Karpas-422 (cell line): Measurements from ENCODE around the gene PKMYT1. TPM values are rescaled to one million over a fixed set of nuclear protein-coding genes. Genes with fewer than 3 reads are reported as not detected.

ENCODE experiments used
- small RNA-seq: library from RNA; depleted of rRNA; stranded (forward); fragments of <200 nt; gene quantifications from one replicate; pipeline ENCODE3, GENCODE V24; 2014
- total RNA-seq: library from RNA; depleted of rRNA; stranded (reverse); fragments of >200 nt; shearing (Covaris generic); gene quantifications from 2 replicates; pipeline ENCODE4 v1.2.3, GENCODE V29; 2014; ENCODE audit warnings: low replicate concordance; rRNA removed

PKMYT1 gene
- total RNA-seq, 1 experiment from 2014 or later = 17.6 TPM

Small RNA genes within 50 kb of the gene (small RNA-seq; reads per million reads assigned to genes)
- not detected for gene LINC00514

Other genes starting within 250 kb of the PKMYT1 start
- gene SRRM2, start 227.8 kb downstream of the PKMYT1 start, total RNA-seq = 127 and 133 TPM in 2 replicates
- gene ELOB, start 203.2 kb downstream of the PKMYT1 start, total RNA-seq = 336 and 358 TPM in 2 replicates
- gene PRSS33, start 192.9 kb downstream of the PKMYT1 start, total RNA-seq = not detected in 2 replicates
- not detected in 2 replicates for gene PRSS41, start 182.0 kb downstream of the PKMYT1 start, total RNA-seq
- not detected in 2 replicates for gene PRSS21, start 163.2 kb downstream of the PKMYT1 start, total RNA-seq
- not detected in 2 replicates for gene ZG16B, start 150.1 kb downstream of the PKMYT1 start, total RNA-seq
- not detected in 2 replicates for gene PRSS22, start 122.3 kb downstream of the PKMYT1 start, total RNA-seq
- 63.5 and 85.1 TPM in 2 replicates for gene FLYWCH2, start 97.2 kb downstream of the PKMYT1 start, total RNA-seq
- 11.0 and 22.7 TPM in 2 replicates for gene FLYWCH1, start 68.5 kb downstream of the PKMYT1 start, total RNA-seq
- 3.4 and 8.5 TPM in 2 replicates for gene KREMEN2, start 16.2 kb downstream of the PKMYT1 start, total RNA-seq
- 30.7 and 44.0 TPM in 2 replicates for gene PAQR4, start 11.1 kb downstream of the PKMYT1 start, total RNA-seq
- gene CLDN9, start 32.5 kb upstream of the PKMYT1 start, total RNA-seq = not detected in 2 replicates
- gene CLDN6, start 37.7 kb upstream of the PKMYT1 start, total RNA-seq = not detected in 2 replicates
- gene TNFRSF12A, start 39.9 kb upstream of the PKMYT1 start, total RNA-seq = 4.9 and 9.4 TPM in 2 replicates
- gene HCFC1R1, start 43.5 kb upstream of the PKMYT1 start, total RNA-seq = 51.7 and 67.8 TPM in 2 replicates
- gene THOC6, start 43.6 kb upstream of the PKMYT1 start, total RNA-seq = 20.0 and 35.8 TPM in 2 replicates
- not detected in 2 replicates for gene BICDL2, start 56.5 kb upstream of the PKMYT1 start, total RNA-seq
- 0.15 and 0.47 TPM in 2 replicates for gene MMP25, start 66.1 kb upstream of the PKMYT1 start, total RNA-seq
- gene IL32, start 85.2 kb upstream of the PKMYT1 start, total RNA-seq = not detected in 2 replicates
- not detected in 2 replicates for gene ZSCAN10, start 118.8 kb upstream of the PKMYT1 start, total RNA-seq
- gene ZNF205, start 132.1 kb upstream of the PKMYT1 start, total RNA-seq = not detected in 2 replicates
- gene ZNF213, start 154.6 kb upstream of the PKMYT1 start, total RNA-seq = 2.0 and 8.0 TPM in 2 replicates
- not detected in 2 replicates for gene OR1F1, start 207.8 kb upstream of the PKMYT1 start, total RNA-seq